IgD-negative memory B cell (primary cell): ENCODE data around the gene KAZN. TPM values are rescaled to one million over a fixed set of nuclear protein-coding genes. Genes with fewer than 3 reads are reported as not detected.

ENCODE experiments used
- H3K27ac Mint-ChIP-seq, 3 donors: one replicate each; pipeline ENCODE4 v1.8.0; 2020 to 2022; ENCODE audit warnings: mild to moderate bottlenecking in 3 of 3, mixed read lengths in 3 of 3, moderate library complexity in 1 of 3
- H3K27me3 Mint-ChIP-seq: one replicate; pipeline ENCODE4 v1.8.0; 2021; ENCODE audit warnings: mixed read lengths
- H3K36me3 Mint-ChIP-seq: one replicate; pipeline ENCODE4 v1.8.0; 2020; ENCODE audit warnings: mild to moderate bottlenecking, mixed read lengths
- H3K4me1 Mint-ChIP-seq, 3 donors: one replicate each; pipeline ENCODE4 v1.8.0; 2020 to 2022; ENCODE audit warnings: mixed read lengths in 3 of 3, mild to moderate bottlenecking in 1 of 3
- H3K4me3 Mint-ChIP-seq, 4 donors: one replicate each; pipeline ENCODE4 v1.8.0; 2020 to 2022; ENCODE audit warnings: mild to moderate bottlenecking in 4 of 4, mixed read lengths in 4 of 4, moderate library complexity in 3 of 4
- H3K9me3 Mint-ChIP-seq, 3 donors: one replicate each; pipeline ENCODE4 v1.8.0; 2020 to 2021; ENCODE audit warnings: mixed read lengths in 3 of 3, mild to moderate bottlenecking in 1 of 3
- polyA plus RNA-seq: library from polyadenylated mRNA; unstranded; fragments of 300-500 nt; fragmentation: Illumina TruSeq; gene quantifications from one replicate; pipeline ENCODE4 v1.2.3, GENCODE V29; 2021

Gene KAZN
- polyA plus RNA-seq, 1 donor from 2014 or later = not detected

GRCh38 chr1:14824314-14824915 is 225.9 kb downstream of the KAZN start:
- peaks cover 0 to 2% (median 0%) of the 10 kb centered on the region in 3 donors for H3K9me3 Mint-ChIP-seq

GRCh38 chr1:14825396-14825795 is 226.9 kb downstream of the KAZN start:
- Mint-ChIP-seq H3K4me1 (no peaks in the 10 kb centered on the region), H3K9me3 (peaks cover 0 to 2% (median 0%) of the 10 kb centered on the region in 3 donors), H3K27ac (no peak overlapping the region), H3K36me3 (peaks cover 5% of the 10 kb centered on the region), H3K4me3 (no peak overlapping the region), H3K27me3 (peaks cover 8% of the 10 kb centered on the region)

More at GRCh38 chr1:14824314-14824915, 225.9 kb downstream of the KAZN start:
- Mint-ChIP-seq H3K4me1 (no peaks in the 10 kb centered on the region), H3K27me3 (peaks cover 8% of the 10 kb centered on the region), H3K36me3 (peaks cover 5% of the 10 kb centered on the region), H3K27ac (no peak overlapping the region), H3K4me3 (no peak overlapping the region)

DNA sequence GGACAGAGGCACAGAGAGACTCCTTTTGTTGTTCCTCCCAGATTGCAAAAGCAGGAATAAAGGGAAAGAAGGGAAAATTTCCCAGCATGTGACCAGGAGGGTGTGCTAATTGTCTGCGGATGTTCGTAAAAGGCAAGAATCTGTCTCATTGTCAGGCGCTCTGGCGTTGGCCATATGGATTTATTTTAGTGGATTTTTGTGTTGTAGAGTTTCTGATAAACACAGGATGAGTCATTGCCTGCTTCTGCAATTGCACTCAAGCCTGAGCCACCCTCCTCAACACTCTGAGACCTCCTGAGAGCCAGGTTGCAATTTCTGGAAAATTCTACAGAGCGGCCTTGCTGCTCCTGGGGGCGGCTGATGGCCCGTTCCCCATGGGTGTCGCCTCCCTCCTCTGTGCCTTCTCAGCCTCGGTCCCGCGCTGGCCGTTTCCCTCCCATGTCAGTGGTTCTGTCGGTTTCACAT is 227.7 kb downstream of the KAZN start:
- Mint-ChIP-seq H3K4me3 (peak overlapping the region in 1 of 4 donors; percentile 10), H3K4me1 (no peaks in the 10 kb centered on the region), H3K27me3 (peaks cover 6% of the 10 kb centered on the region), H3K36me3 (peaks cover 4% of the 10 kb centered on the region), H3K27ac (no peak overlapping the region), H3K9me3 (peaks cover 0 to 2% (median 0%) of the 10 kb centered on the region in 3 donors)

- no peaks in the 10 kb centered on the region for H3K4me1 Mint-ChIP-seq
- H3K4me3 Mint-ChIP-seq = no peak overlapping the region
- H3K9me3 Mint-ChIP-seq = peaks cover 0 to 2% (median 0%) of the 10 kb centered on the region in 3 donors
- peaks cover 6% of the 10 kb centered on the region for H3K27me3 Mint-ChIP-seq
- no peak overlapping the region for H3K27ac Mint-ChIP-seq
- peaks cover 4% of the 10 kb centered on the region for H3K36me3 Mint-ChIP-seq
Measured at GRCh38 chr1:14826731-14827326, 228.3 kb downstream of the KAZN start.

DNA sequence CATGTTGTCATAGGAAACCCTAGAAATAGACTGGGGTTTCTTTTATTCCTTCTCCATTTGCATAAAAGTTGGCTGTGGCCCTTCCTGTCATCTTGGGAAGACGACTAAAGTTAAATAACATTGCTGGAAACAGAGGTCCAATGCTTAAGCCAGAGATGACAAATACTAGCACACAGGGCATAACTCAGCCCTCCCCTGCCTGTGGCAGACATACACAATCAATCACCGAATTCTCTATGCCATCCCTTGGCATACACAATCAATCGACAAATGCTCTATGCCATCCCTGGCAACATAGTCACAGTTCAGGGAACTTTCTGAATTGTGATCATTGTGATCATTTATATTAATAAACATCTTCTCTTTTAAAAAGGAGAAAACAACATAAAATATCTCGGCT is 229.4 kb downstream of the KAZN start:
- no peak overlapping the region for H3K27ac Mint-ChIP-seq

DNA sequence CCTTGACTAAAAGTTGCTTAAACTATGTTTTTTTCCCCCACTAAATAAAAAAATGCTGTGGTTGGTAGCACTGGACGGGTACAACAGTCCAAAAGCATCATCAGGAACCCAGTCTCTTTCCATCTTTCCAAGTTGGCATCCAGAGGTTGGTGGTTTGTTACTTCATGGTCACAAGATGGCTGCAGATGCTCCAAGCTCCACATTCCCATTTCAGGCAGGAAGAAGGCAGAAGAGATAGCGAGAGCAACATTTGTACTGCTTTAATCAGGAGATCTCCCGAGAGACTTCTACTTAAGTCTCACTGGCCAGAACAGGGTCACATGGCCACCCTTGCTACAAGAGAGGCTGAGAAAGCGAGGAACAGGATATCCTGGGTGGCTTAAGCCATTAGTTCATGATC is 230.2 kb downstream of the KAZN start:
- H3K27ac Mint-ChIP-seq = no peak overlapping the region
- peaks cover 2% of the 10 kb centered on the region for H3K36me3 Mint-ChIP-seq
- peaks cover 1% of the 10 kb centered on the region for H3K27me3 Mint-ChIP-seq
- peaks cover 0 to 2% (median 2%) of the 10 kb centered on the region in 3 donors for H3K9me3 Mint-ChIP-seq
- H3K4me1 Mint-ChIP-seq = no peaks in the 10 kb centered on the region
- H3K4me3 Mint-ChIP-seq = no peak overlapping the region

More for the DNA sequence above, 229.4 kb downstream of the KAZN start:
- Mint-ChIP-seq H3K9me3 (peaks cover 0 to 2% (median 0%) of the 10 kb centered on the region in 3 donors), H3K4me3 (no peak overlapping the region), H3K36me3 (peaks cover 4% of the 10 kb centered on the region), H3K4me1 (no peaks in the 10 kb centered on the region), H3K27me3 (peaks cover 1% of the 10 kb centered on the region)

DNA sequence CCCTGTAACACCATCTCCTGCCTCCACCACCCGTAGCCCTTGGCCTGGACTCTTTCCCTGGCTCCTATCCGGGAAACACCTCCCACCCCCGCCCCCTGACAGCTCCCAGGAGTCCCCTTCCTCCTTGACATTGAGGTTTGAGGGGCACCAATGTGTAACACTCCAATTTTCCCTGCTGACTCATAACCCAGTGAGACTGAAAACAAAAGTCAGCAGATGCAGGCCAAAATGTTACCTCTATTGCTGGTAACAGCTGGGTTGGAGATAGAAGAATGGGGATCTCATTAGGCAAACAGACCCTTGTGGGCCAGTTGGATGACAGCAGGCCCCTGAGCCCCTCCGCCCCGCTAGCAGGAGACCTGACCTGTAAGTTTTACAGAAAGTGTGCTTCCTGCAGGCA is 237.2 kb downstream of the KAZN start:
- no peak overlapping the region for H3K4me3 Mint-ChIP-seq
- H3K9me3 Mint-ChIP-seq = peaks cover 2 to 3% (median 3%) of the 10 kb centered on the region in 3 donors
- H3K27me3 Mint-ChIP-seq = peaks cover 7% of the 10 kb centered on the region
- H3K27ac Mint-ChIP-seq = no peak overlapping the region
- H3K4me1 Mint-ChIP-seq = no peaks in the 10 kb centered on the region
- peaks cover 1% of the 10 kb centered on the region for H3K36me3 Mint-ChIP-seq

GRCh38 chr1:14836426-14837140 is 238.1 kb downstream of the KAZN start:
- no peak overlapping the region for H3K27ac Mint-ChIP-seq
- peaks cover 1% of the 10 kb centered on the region for H3K36me3 Mint-ChIP-seq
- peaks cover 3 to 7% (median 6%) of the 10 kb centered on the region in 3 donors for H3K9me3 Mint-ChIP-seq
- peaks cover 7% of the 10 kb centered on the region for H3K27me3 Mint-ChIP-seq
- no peaks in the 10 kb centered on the region for H3K4me1 Mint-ChIP-seq
- H3K4me3 Mint-ChIP-seq = peak overlapping the region in 1 of 4 donors; percentile 73

GRCh38 chr1:14840374-14840773 is 241.9 kb downstream of the KAZN start:
- Mint-ChIP-seq H3K36me3 (peaks cover 1% of the 10 kb centered on the region), H3K4me3 (no peak overlapping the region), H3K4me1 (no peaks in the 10 kb centered on the region), H3K9me3 (peaks cover 10 to 16% (median 14%) of the 10 kb centered on the region in 3 donors), H3K27ac (no peak overlapping the region), H3K27me3 (peaks cover 9% of the 10 kb centered on the region)

DNA sequence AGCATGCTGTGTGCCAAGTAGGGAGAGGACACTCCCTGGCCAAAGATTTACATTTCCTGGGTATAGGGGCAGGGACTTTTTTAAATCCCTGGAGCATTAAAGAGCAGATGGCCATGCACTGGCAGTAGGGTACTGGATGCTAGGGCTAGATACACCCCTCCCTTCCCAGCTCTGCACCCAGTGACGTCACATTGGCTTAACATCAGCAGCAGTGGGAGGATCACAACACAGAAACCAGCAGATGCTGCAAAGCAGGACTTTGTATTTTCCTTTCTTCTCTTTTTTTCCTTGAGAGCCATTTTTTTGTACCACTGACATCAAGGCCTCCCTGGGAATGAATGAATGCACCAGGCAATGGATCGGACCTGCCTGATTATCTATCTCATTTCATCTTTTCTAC is 243.0 kb downstream of the KAZN start:
- H3K36me3 Mint-ChIP-seq = peaks cover 1% of the 10 kb centered on the region
- no peak overlapping the region for H3K27ac Mint-ChIP-seq
- no peak overlapping the region for H3K4me3 Mint-ChIP-seq
- H3K4me1 Mint-ChIP-seq = no peaks in the 10 kb centered on the region
- H3K27me3 Mint-ChIP-seq = peaks cover 9% of the 10 kb centered on the region
- peaks cover 9 to 16% (median 14%) of the 10 kb centered on the region in 3 donors for H3K9me3 Mint-ChIP-seq

DNA sequence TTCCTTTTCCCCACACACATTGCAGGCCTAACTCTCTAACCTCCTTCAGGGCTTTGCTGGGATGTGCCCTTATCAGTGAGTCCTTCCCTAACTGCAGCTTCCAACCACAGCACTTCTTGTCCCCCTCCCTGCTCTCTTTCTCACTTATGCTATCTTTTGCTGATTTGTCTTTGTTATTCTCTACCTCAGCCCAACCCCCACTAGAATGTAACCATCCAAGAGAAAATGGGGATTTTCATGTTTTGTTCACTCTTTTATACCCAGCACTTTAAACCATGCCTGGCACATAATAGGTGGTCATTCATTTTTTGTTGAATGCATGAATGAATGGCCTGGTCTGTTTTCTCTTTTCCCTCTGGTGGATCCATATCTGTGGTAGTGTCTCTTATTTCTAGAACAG is 243.5 kb downstream of the KAZN start:
- Mint-ChIP-seq H3K4me1 (no peaks in the 10 kb centered on the region), H3K9me3 (peaks cover 10 to 16% (median 14%) of the 10 kb centered on the region in 3 donors), H3K27ac (no peak overlapping the region), H3K27me3 (peaks cover 9% of the 10 kb centered on the region), H3K36me3 (peaks cover 1% of the 10 kb centered on the region), H3K4me3 (peak overlapping the region in 1 of 4 donors; percentile 56)

DNA sequence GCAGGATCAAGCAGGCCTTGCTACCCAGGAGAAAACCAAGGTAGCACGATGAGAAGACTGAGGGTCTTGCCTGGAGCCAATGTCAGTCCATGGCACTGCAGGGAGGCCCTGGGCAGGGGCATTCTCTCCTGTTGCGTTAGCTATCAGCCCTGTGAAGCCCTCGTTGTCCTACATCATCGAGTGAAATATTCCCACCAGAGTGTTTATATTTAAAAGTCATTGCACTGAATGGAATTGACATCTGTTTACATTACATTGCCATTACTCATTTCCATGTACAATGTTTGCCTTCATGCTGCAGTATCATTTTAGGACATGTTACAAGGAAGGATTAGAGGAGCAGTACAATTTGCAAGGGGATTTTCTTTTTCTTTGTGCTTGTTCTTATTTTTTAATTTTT is 243.9 kb downstream of the KAZN start:
- Mint-ChIP-seq H3K4me3 (peak overlapping the region in 1 of 4 donors; percentile 4), H3K36me3 (peaks cover 1% of the 10 kb centered on the region), H3K27me3 (peaks cover 9% of the 10 kb centered on the region), H3K4me1 (no peaks in the 10 kb centered on the region), H3K27ac (no peak overlapping the region), H3K9me3 (peaks cover 10 to 16% (median 14%) of the 10 kb centered on the region in 3 donors)

GRCh38 chr1:14842891-14843290 is 244.4 kb downstream of the KAZN start:
- peaks cover 8% of the 10 kb centered on the region for H3K27me3 Mint-ChIP-seq
- no peak overlapping the region for H3K27ac Mint-ChIP-seq
- H3K4me1 Mint-ChIP-seq = no peaks in the 10 kb centered on the region
- H3K4me3 Mint-ChIP-seq = no peak overlapping the region
- H3K36me3 Mint-ChIP-seq = peaks cover 1% of the 10 kb centered on the region
- H3K9me3 Mint-ChIP-seq = peaks cover 10 to 16% (median 14%) of the 10 kb centered on the region in 3 donors

- Mint-ChIP-seq H3K4me3 (peak overlapping the region in 1 of 4 donors; percentile 33), H3K4me1 (no peaks in the 10 kb centered on the region), H3K36me3 (peaks cover 1% of the 10 kb centered on the region), H3K27me3 (peaks cover 7% of the 10 kb centered on the region), H3K27ac (no peak overlapping the region), H3K9me3 (peaks cover 11 to 16% (median 14%) of the 10 kb centered on the region in 3 donors)
Measured at GRCh38 chr1:14843525-14843924, 245.0 kb downstream of the KAZN start.

DNA sequence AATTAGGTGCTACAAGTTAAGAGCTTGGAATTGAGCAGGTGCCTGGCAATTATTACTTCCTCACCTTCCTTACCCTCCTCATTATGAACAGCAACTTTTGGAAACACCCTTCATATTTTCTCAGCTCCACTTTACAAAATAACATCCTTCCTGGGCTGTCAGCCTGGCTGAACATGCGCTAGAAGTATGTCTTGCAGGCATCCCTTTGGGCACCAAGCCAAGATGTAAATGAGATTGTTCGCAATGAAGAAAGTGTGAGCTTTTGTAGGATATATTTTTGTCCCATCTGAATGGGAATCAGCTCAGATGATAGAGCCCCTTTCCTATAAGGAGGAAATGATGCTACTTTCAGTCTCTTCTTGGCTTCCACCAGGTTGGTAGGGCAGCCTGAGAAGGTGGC is 245.9 kb downstream of the KAZN start:
- Mint-ChIP-seq H3K4me1 (no peaks in the 10 kb centered on the region), H3K9me3 (peaks cover 12 to 16% (median 14%) of the 10 kb centered on the region in 3 donors), H3K27ac (no peak overlapping the region), H3K4me3 (no peak overlapping the region), H3K36me3 (peaks cover 1% of the 10 kb centered on the region), H3K27me3 (peaks cover 3% of the 10 kb centered on the region)
